Lower leg skin (tissue), 4 donors: ENCODE measurements around the gene DPYD. TPM values are rescaled to one million over a fixed set of nuclear protein-coding genes. Genes with fewer than 3 reads are reported as not detected.
"Not testable (repeated sequence)": the region's sequence is repeated elsewhere in the genome, so short reads cannot be mapped to it uniquely, and the experiment has no call there.

Experiments used
- DNase-seq, 2 donors: peaks; one replicate each; pipeline ENCODE4 v3.0.0-alpha.2; 2019; ENCODE audit warnings: low spot score in 2 of 2
- H3K4me3 ChIP-seq: fragments of 200-600 bp; sonication (generic); 2 replicates; pipeline ENCODE4 v1.5.1; 2017; ENCODE audit warnings: mild to moderate bottlenecking, low read depth; ENCODE audit not compliant: poor library complexity, severe bottlenecking
- CTCF ChIP-seq, 3 donors: fragments of 450-650 bp; IDR thresholded peaks; one replicate each; pipeline ENCODE4 v1.5.1; 2016; ENCODE audit warnings: antibody characterized with exemption in 3 of 3, mild to moderate bottlenecking in 3 of 3, moderate library complexity in 2 of 3
- POLR2A ChIP-seq, 2 donors: fragments of 450-650 bp; IDR thresholded peaks; one replicate each; pipeline ENCODE4 v1.6.1; 2016 to 2017; ENCODE audit warnings: antibody characterized with exemption in 2 of 2, mild to moderate bottlenecking in 1 of 2, moderate library complexity in 1 of 2
- WGBS, 2 donors: methylation state at CpG; one replicate each; pipeline ENCODE4 v1.1.5; 2018; 5-methylcytosine and 5-hydroxymethylcytosine counted together
- intact Hi-C: fragments of 100-400 bp; cut with DNase I; formaldehyde crosslinking; loops from one replicate; pipeline ENCODE4 v1.15.0; 2023; ENCODE audit warnings: low total_unique reads
- total RNA-seq, 4 donors: library from RNA; depleted of rRNA; stranded (reverse); fragments of >200 nt; gene quantifications; one replicate each; pipeline ENCODE4 v1.1.0, GENCODE V29; 2016

The DPYD gene
- total RNA-seq, 4 donors from 2014 or later = 10.6 to 16.1 (median 14.6) TPM

DNA sequence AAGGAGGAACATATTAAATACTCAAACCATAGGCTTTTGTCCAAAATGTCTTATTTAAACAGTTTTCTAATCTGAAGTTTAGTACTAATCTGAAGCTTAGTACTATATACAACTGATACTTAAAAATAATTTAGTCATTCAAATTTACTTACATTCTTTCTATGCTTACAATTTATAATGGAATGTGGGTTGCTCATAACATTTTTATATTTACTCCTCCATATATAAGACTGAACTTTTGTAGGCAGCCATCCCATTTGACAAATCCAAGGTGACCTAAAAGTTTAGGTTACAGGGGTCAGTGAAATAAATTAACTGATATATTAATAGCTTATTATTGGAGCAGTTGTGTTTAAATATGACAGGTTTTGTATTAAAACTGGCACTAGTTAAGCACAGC is 570.6 kb downstream of the DPYD start:
- TF ChIP-seq CTCF (IDR thresholded peaks at IDR 0.05) (no peak), POLR2A (IDR thresholded peaks at IDR 0.05) (no peak)
- DNase-seq = no peak
- intact Hi-C loops = no loop called here
- no peak overlapping the region for H3K4me3 ChIP-seq

GRCh38 chr1:97349794-97350193 is 571.0 kb downstream of the DPYD start:
- 82 to 96% methylated on average over 1 of the region's 1 CpG for WGBS, 2 donors
- H3K4me3 ChIP-seq, DNase-seq, intact Hi-C loops: not testable (repeated sequence)

- WGBS, 2 donors = 79 to 83% methylated on average over 3 of the region's 3 CpGs
Observed at GRCh38 chr1:97348599-97349265, 572.1 kb downstream of the DPYD start.

DNA sequence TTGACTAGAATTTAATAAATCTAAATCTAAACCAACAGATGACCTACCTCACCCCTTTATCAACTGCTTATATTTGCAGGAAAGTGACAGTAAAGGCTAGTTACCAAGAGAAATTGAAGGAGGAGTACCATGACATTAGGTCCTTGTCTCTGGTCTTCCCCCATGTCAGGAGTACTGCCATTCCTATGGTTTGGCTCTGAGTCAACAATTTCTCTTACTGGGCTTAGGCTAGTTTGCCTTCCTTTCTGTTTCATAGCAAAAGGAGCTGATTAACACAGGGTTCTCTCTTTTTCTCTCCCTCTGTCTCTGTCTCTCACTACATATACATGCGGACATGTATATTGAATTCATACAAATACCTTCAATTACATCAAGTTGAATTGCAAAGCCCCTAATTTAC is 579.9 kb downstream of the DPYD start:
- H3K4me3 ChIP-seq = no peak overlapping the region
- TF ChIP-seq POLR2A (IDR thresholded peaks at IDR 0.05) (no peak), CTCF (IDR thresholded peaks at IDR 0.05) (no peak)
- intact Hi-C loops = no loop called here
- no peak for DNase-seq
- 93 to 94% methylated on average over 1 of the region's 1 CpG for WGBS, 2 donors

More at GRCh38 chr1:97348599-97349265, 572.1 kb downstream of the DPYD start:
- TF ChIP-seq CTCF (IDR thresholded peaks at IDR 0.05) (no peak), POLR2A (IDR thresholded peaks at IDR 0.05) (no peak)
- DNase-seq = no peak
- intact Hi-C loops = no loop called here
- H3K4me3 ChIP-seq = no peak overlapping the region

DNA sequence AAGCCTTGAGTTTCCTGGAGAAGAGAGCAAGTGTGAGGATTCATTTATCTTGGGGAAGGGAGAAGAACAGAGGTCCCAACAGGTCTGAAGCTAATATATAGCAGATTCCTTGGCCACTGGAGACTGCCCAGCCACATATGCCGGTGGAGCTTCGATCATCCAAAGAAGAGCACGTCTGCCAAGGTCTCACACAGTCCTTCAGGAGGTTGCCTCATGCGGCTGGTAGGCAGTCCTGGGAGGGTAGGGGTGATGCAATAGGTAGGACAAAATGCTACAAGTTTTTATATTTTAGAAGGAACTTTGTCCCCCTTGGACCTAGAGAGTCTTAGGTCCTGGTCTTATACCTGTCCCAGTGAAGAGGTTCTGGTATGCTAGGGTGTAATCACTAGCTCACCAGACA is 582.5 kb downstream of the DPYD start:
- WGBS, 2 donors = 93 to 99% methylated on average over 4 of the region's 4 CpGs
- no peak for TF ChIP-seq POLR2A (IDR thresholded peaks at IDR 0.05)
- no peak for TF ChIP-seq CTCF (IDR thresholded peaks at IDR 0.05)
- DNase-seq = no peak

GRCh38 chr1:97337250-97338030 is 583.4 kb downstream of the DPYD start:
- WGBS, 2 donors = 78 to 81% methylated on average over 6 of the region's 6 CpGs
- no peak for DNase-seq
- no peak overlapping the region for H3K4me3 ChIP-seq
- intact Hi-C loops = no loop called here
- TF ChIP-seq POLR2A (IDR thresholded peaks at IDR 0.05) = no peak
- no peak for TF ChIP-seq CTCF (IDR thresholded peaks at IDR 0.05)

More for the DNA sequence above, 582.5 kb downstream of the DPYD start:
- intact Hi-C loops = no loop called here
- H3K4me3 ChIP-seq = no peak overlapping the region
